Mammary epithelial cell (primary cell): Measurements from ENCODE around the gene STAM.

Source experiments
- CTCF ChIP-seq, 2 donors: IDR thresholded peaks in 1 of 2; conservative IDR thresholded peaks in 1 of 2; 2 replicates each; pipeline ENCODE4 v1.5.1; 2011 to 2012; ENCODE audit warnings: inconsistent platforms in 2 of 2, low read length in 2 of 2, mild to moderate bottlenecking in 2 of 2, control low read depth in 1 of 2, low read depth in 1 of 2; ENCODE audit not compliant: insufficient read depth in 1 of 2; ENCODE audit errors: extremely low read depth in 1 of 2
- EZH2 ChIP-seq: IDR thresholded peaks from 2 replicates; pipeline ENCODE4 v1.6.1; 2012; ENCODE audit warnings: low read length, inconsistent platforms, borderline replicate concordance

GRCh38 chr10:17671307-17671706 lies 27.4 kb downstream of the STAM start:
- TF ChIP-seq CTCF (conservative IDR thresholded peaks at IDR 0.05 in 1 of 2, IDR thresholded peaks at IDR 0.05 in 1 of 2; ENCODE audit: extremely low read depth in 1 of 2, insufficient read depth in 1 of 2, low read depth in 1 of 2, low read length in 2 of 2) (no peak), EZH2 (no peak)
